Cardiac ventricle fibroblast (primary cell): Measurements from ENCODE around the gene SNRNP70. TPM values are rescaled to one million over a fixed set of nuclear protein-coding genes. Genes with fewer than 3 reads are reported as not detected.

Experiments
- total RNA-seq: library from RNA; depleted of rRNA; stranded (reverse); fragments of >200 nt; gene quantifications from 2 replicates; pipeline ENCODE4 v1.2.3, GENCODE V29; 2015

Gene SNRNP70, protein sequence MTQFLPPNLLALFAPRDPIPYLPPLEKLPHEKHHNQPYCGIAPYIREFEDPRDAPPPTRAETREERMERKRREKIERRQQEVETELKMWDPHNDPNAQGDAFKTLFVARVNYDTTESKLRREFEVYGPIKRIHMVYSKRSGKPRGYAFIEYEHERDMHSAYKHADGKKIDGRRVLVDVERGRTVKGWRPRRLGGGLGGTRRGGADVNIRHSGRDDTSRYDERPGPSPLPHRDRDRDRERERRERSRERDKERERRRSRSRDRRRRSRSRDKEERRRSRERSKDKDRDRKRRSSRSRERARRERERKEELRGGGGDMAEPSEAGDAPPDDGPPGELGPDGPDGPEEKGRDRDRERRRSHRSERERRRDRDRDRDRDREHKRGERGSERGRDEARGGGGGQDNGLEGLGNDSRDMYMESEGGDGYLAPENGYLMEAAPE
- 107 and 131 TPM in 2 replicates for total RNA-seq

DNA sequence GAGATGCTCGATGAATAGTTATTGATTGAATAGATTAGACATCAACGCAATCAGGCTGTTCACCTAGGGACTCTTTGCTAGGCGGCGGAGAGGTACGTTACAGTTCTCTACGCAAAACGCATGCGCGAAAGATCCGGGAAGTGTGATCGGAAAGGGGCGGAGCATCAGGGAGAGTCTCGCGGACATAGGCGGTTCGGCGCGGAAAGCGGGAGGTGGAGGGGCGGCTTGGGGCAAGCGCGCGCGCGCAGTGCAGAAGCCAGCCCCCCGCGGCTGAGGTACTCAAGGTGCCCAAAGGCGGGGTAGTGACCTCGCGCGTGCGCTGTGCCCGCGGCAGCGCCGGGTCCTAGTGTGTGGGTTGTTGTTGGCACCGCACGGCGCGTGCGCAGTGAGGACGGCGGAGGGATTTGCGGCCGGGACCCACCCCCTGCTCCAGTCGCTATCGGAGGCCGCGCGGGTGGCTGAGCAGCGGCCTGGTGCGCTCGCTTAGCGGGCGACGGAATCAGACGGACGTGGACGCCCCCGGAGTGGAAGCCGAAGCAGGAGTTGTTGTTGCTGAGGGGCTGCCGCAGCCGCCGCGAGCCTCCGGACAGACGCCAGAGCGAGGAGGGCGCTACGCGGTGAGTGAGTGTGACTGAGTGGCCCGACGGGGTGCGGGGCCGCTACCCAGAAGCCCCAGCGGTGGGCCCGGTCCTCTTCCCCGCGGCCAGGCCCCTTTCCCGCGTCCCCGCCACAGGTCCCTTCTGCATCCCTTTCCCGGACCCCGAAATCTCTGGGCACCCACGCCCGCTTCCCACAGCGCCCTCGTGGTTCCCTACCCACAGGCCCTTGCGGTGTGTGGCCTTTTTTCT, at the start of gene SNRNP70:
SNRNP70 (plus strand) TSS at position 432 of the 848 bp plus-strand sequence. CDS start 964 bp downstream, outside the sequence.

DNA sequence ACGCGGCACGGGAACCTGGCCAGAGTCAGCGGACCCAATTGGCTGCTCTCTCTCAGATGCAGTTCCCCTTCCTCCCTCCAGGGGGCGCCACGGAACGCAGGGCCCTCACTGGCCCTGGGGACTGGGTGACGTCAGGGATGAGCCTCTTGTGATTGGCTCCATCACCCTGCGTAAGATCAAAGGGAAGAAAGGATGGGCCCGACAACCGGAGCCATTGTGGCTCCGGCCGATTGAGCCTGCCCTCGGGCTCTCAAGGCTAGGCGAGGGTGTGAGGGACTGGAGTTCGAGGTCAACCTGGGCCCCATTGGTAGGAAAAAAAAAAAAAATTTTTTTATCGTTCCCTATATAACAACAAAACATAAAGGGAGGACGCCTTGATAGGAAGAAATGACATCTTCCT, 48.4 kb upstream of the SNRNP70 start, which contains the start of gene CGB1:
CGB1 (minus strand) TSS at position 81 of the 400 bp plus-strand sequence. CDS start 184 bp downstream, outside the sequence.

DNA sequence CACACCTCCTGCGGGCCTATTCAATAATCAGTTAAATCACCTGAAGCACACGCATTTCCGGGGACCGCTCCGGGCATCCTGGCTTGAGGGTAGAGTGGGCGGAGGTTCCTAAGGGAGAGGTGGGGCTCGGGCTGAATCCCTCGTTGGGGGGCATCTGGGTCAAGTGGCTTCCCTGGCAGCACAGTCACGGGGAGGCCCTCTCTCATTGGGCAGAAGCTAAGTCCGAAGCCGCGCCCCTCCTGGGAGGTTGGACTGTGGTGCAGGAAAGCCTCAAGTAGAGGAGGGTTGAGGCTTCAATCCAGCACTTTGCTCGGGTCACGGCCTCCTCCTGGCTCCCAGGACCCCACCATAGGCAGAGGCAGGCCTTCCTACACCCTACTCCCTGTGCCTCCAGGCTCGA, 41.7 kb upstream of the SNRNP70 start, which contains the start of gene CGB5:
CGB5 (plus strand) TSS at position 301 of the 400 bp plus-strand sequence. CDS start 362 bp downstream, outside the sequence.

DNA sequence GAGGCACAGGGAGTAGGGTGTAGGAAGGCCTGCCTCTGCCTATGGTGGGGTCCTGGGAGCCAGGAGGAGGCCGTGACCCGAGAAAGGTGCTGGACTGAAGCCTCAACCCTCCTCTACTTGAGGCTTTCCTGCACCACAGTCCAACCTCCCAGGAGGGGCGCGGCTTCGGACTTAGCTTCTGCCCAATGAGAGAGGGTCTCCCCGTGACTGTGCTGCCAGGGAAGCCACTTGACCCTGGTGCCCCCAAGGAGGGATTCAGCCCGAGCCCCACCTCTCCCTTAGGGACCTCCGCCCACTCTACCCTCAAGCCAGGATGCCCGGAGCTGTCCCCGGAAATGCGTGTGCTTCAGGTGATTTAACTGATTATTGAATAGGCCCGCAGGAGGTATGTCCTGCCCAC, 36.2 kb upstream of the SNRNP70 start, which contains the start of gene CGB8:
CGB8 (minus strand) TSS at position 101 of the 400 bp plus-strand sequence. CDS start 372 bp downstream, outside the sequence.

DNA sequence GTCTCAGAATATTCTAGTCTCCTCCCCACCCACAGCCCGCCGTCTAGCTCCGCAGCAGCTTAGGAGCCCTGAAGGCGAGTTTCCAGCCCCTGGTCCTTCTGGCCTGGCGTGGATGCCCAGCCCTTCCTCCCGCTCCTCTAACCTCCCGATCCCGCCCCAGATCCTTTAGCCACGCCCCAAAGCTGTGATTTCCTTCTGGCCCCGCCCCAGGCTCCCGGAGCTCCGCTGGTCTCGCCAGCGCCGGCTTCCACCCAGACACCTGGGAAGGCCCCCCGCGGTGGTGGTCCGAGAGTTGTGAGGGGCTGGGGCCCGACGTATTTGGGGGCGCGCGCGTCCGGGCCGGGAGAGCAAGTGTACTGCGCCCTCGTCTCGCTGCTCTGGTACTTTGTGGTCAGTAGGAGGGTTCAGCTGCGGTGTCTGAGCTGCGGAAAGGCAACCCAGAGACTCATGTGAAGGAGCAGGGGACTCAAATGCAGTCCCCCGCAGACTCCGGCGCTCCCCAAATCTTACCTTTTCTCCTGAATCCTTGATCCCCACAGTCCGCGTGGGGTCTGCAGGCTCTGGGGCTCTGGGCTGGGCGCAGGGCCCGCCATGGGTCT, 27.5 kb upstream of the SNRNP70 start, which contains the start of gene CGB7:
CGB7 (minus strand) TSS at position 114 of the 599 bp plus-strand sequence. CDS start 2,374 bp downstream, outside the sequence.

DNA sequence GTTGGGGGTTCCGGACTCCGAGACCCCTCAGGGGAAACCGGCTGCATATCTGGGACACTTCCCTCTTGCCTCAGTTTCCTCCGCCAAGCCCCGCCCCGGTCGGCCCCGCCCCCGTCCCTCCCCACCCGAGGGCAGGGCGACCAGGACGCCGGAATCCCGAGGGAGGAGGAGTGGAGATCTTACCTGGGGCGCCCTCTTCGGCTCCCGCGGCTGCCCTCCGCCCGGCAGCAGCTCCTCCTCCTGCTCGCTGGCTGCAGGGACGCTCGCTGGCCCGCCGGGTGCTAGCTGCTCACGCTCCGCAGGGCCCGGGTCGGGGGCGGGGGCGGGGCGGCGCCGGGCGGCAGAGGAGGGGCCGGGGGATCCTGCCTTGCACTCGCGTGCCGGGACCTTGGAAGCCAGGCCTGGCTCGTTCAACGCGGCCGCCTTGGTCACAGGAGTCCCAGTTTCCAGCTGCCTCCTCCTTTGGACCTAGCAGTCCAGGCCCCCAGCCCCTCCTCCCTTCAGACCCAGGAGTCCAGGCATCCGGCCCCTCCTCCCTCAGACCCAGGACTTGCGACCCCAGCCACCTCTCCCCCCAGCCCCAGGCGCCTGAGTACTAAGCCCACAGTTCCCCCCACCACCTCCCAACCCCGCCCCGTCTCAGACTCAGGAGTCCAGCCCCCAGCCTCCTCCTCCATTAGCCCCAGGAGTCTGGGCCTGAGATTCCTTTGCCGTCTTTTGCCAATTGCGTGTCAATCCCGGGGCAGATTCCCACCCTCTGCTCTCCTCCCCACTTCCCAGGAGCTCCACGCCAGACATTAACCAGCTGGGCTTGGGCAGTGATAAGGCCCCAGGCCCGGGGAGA, 20.3 kb upstream of the SNRNP70 start, which contains the start of gene NTF4:
NTF4 (minus strand) TSS at position 51 of the 844 bp plus-strand sequence. CDS start 2,821 bp downstream, outside the sequence.

DNA sequence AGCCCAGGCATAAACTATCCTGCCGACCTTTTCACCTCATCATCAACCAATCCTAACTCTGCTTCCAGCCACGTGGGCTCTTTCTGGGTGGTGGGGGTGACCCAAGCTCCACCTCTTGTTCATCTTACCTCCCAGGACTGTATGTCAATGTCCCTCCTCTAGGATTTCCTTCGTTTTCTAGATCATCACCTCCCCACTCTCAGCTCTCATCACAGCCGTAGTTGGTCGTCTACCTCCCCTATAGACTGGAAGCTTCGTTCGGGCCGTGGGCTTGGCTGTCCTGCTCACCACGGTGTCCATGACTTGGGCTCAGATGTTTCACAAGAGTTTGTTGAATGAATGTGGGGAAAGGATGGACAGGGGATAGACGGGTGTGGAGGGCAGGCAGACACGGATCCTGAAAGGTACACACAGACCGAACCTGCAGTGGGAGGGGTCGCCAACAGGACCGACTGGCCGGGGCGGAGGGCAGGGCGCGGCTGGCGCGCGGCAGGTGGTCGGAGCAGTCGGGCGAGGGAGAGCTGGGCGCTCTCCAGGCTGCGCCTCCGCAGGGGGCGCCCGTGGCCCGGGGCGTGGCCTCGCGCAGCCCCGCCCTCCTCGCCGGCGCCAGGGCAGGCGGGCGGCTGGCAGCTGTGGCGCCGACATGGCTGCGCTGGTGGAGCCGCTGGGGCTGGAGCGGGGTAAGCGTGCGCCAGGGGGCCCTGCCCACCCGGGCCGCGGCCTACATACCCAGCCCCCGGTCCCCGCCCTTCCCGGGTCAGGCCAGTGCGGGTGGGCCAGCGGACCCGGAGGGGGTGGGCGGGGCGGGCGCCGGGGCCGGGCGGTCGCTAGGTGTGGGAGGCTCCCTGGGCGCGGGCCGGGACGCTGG, 28.7 kb downstream of the SNRNP70 start, which contains the start of gene LIN7B:
LIN7B (plus strand) TSS at position 609 of the 868 bp plus-strand sequence; CDS start at position 644, 35 bp downstream.

DNA sequence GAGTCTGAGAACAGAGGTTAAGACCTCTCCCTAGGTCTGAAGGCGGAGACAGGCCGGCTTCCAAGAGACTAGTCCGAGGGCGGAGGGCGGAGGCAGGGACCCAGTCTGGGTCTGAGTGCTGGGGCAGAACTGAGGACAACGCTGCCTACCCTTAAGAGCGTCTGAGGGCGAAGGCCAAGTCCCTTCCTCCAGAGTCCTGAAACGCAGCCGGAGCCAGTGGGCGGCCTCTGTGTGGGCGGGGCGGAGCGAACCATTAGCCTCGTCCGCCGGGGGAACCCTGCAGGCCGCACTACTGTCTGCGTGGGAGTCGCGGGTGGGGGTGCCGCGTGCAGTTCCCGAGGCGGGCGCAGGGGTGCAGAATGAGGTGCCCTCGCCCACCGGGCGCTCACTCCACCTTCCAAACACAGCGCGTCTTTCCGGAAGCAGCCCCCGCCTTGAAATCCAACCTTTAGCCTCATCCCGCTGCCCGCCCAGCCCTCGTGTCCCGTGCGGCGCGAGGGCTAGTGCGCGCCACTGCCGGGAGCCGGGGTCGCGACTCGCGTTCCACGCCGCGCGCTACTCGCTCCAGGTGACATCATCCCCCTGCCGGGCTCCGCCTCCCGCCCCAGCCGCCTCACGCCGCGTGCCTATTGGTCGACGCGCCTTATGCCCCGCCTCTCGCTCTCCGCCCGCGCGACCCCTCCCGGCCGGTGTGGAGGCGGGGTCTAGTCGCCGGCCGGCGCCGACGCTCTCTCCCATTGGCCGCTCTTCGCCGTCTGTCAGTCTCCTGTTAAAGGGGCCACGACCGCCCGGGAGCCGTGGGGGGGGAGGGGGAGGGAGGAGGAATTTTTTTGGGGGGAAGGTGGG, 33.5 kb downstream of the SNRNP70 start, which contains the start of gene C19orf73:
C19orf73 (minus strand) TSS at position 579 of the 846 bp plus-strand sequence; CDS start at position 458, 121 bp downstream.

DNA sequence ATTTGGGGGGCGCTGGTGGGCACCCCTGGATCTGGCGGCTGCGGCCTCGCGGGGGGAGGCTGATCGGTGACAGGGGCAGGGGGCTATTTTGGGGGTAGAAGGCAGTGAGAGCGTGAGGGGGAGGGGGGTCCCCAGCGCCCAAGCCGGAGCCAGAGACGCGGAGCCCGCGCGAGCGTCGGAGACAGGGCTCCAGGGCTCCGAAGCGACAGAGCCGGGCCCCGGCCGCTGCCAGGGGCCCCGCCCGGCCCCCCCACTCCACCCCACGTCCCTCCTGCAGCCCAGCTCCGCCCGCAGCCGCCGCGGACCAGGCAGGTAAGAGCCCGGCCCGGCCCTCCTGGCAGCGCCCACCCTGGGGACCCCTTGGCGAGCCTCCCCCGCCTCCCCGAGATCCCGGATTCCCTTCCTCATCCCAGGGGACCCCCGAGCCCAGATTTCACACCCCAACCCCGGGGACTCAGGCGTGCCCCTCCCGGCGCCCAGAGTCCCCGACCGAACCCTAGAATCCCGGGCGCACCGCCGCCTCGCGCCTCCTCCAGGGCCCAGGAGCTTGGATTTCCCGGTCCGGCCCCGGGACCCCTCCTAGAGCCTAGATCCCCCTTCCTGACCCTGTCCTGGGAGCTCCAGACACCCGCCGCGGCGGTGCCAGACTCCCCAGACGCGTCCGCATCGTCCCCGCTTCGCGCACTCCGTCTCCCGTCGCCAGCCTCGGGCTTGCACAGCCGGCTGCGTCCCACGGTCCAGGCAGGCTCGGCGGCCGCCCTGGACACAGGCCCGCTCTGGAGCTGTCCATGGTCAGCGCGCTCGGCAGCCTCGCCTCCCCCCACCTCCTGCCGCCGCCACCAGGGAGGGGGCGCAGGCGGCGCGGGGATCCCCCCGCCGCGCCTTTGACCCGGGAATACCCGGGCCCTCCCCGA, 34.4 kb downstream of the SNRNP70 start, which contains the start of gene PPFIA3:
PPFIA3 (plus strand) TSS at position 134 of the 914 bp plus-strand sequence. CDS start 8,330 bp downstream, outside the sequence.

DNA sequence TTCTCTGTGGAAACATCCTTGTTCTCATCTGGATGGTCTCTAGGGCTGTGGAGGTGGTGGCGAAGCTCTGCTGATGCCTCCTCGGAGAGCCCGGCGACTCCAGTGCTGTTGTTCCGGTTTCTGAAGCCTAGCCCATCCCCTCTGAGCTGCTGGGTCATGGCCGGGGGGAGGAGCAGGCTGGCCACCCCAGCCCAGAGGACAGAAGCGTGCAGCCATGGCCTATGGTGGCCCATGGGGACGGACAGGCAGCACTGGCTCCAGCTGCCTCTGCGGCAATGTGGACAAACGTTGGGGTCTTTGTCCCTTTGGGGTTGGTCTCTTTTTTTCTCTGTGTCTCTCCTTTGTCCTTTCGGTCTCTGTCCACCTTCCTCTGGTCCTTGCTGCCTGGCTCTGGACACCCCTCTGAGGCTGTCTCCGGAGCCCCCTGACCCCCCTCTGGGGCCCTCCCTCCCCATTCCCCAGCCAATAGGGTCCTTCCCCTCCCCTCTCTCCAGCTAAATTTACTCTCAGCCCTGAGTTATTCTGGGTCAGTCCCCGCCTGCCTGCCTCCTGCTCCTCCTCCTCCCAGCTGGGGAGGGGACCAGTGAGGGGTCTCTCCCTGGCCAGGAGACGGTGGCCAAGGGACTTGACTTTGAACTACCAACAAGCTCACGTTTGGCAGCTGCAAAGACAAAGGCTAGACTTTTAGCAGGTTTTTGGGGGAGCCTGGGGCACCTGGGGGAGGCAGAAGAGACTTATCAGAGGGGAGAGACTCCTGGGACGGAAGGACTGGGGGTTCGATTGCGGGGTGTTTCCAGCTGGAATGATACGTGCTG, 70.0 kb downstream of the SNRNP70 start, which contains the start of gene HRC:
HRC (minus strand) TSS at position 392 of the 815 bp plus-strand sequence; CDS start at position 233, 159 bp downstream.

DNA sequence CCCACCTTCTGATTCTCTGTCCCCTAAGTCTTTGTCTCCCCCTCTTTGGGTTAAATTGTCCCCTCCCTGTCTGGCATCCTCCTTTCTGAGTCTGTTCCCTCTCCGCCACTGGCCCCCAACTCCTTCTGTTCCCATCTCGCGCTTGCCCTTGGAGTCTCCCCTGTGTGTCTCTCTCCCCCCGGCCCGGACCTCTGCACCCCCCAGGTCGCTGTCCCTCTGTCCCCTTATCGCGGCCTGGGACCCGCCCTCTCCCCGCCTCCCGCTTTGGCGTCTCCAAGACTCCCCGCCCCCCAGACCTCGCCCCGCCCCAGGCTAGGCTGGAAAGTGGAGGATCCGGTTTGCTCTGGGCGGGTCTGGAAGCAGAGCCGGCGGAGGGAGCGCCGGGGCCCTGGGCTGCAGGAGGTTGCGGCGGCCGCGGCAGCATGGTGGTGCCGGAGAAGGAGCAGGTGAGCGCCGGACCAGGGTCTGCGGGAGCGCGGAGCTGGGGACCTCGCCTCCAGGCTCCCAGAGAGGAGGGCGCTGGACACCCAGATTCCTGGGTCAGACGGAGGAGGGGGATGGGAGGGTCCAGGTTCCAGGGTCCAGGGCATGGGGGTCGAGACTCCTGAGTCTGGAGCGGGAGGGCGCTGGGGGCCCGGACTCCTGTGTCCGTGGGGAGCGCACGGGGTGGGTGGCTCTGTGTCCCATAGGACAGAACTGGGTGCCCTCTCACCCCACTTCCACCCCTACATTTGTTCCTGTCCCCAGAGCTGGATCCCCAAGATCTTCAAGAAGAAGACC, 72.4 kb downstream of the SNRNP70 start, which contains the start of gene TRPM4:
TRPM4 (plus strand) TSS at position 348 of the 780 bp plus-strand sequence; CDS start at position 423, 75 bp downstream.

